WTC11 (cell line): ENCODE results near the gene ZFPM1. TPM values are rescaled to one million over a fixed set of nuclear protein-coding genes. Genes with fewer than 3 reads are reported as not detected.
A peak's percentile ranks its signal among the peaks of the same experiment; 100 is the strongest.
"Not testable (repeated sequence)": the region's sequence is repeated elsewhere in the genome, so short reads cannot be mapped to it uniquely, and the experiment has no call there.

ENCODE experiments used
- ATAC-seq: fragments of 200-7000 bp; cut with Tn5 transposase; 2 replicates; pipeline ENCODE4 v1.10.0; 2021; ENCODE audit warnings: mild to moderate bottlenecking, moderate library complexity
- CTCF ChIA-PET: fragments of 300-600 bp; sonication (Branson Sonifier 250); formaldehyde crosslinking; loops from one replicate; lab custom pipeline; 2021; ENCODE audit warnings: antibody characterized with exemption; lab: Charles Lee
- POLR2A ChIA-PET: fragments of 350-600 bp; sonication (Branson Sonifier 250); formaldehyde crosslinking; loops from one replicate; lab custom pipeline; 2021; ENCODE audit warnings: antibody characterized with exemption; lab: Charles Lee
- DNase-seq: peaks from one replicate; pipeline ENCODE4 v3.0.0; 2021; ENCODE audit warnings: low spot score
- H3K27ac Mint-ChIP-seq: 2 replicates; pipeline ENCODE4 v1.8.0; 2021; ENCODE audit warnings: mixed read lengths
- H3K27me3 Mint-ChIP-seq: 2 replicates; pipeline ENCODE4 v1.8.0; 2021; ENCODE audit warnings: low read depth, mild to moderate bottlenecking, moderate library complexity, mixed read lengths
- H3K36me3 Mint-ChIP-seq: 2 replicates; pipeline ENCODE4 v1.8.0; 2021; ENCODE audit warnings: mixed read lengths
- H3K4me1 Mint-ChIP-seq: 2 replicates; pipeline ENCODE4 v1.8.0; 2022; ENCODE audit warnings: mixed read lengths
- H3K4me3 Mint-ChIP-seq: 2 replicates; pipeline ENCODE4 v1.8.0; 2021; ENCODE audit warnings: mild to moderate bottlenecking, moderate library complexity, mixed read lengths
- H3K9me3 Mint-ChIP-seq: 2 replicates; pipeline ENCODE4 v1.8.0; 2021; ENCODE audit warnings: mixed read lengths
- AR ChIP-seq: fragments of 250-450 bp; sonication (Bioruptor Pico); IDR thresholded peaks from 2 replicates; pipeline ENCODE4 v1.9.0; 2021; ENCODE audit warnings: mild to moderate bottlenecking
- CBFB ChIP-seq: sonication (generic); formaldehyde crosslinking; IDR thresholded peaks from 2 replicates; pipeline ENCODE4 v1.8.1; 2022; ENCODE audit warnings: mild to moderate bottlenecking, low read depth, missing genetic modification reagents
- E2F1 ChIP-seq: sonication (generic); formaldehyde crosslinking; IDR thresholded peaks from 2 replicates; pipeline ENCODE4 v1.8.0; 2022; ENCODE audit warnings: mild to moderate bottlenecking, missing genetic modification reagents
- ERG ChIP-seq: fragments of 250-450 bp; sonication (Bioruptor Pico); IDR thresholded peaks from 2 replicates; pipeline ENCODE4 v1.8.0; 2021; ENCODE audit warnings: mild to moderate bottlenecking
- MAX ChIP-seq: sonication (generic); formaldehyde crosslinking; IDR thresholded peaks from 2 replicates; pipeline ENCODE4 v1.8.0; 2022; ENCODE audit warnings: mild to moderate bottlenecking, missing genetic modification reagents
- NR1H2 ChIP-seq: sonication (generic); formaldehyde crosslinking; IDR thresholded peaks from 2 replicates; pipeline ENCODE4 v1.9.0; 2021; ENCODE audit warnings: mild to moderate bottlenecking, moderate library complexity, missing genetic modification reagents
- PRRX2 ChIP-seq: fragments of 250-450 bp; sonication (Bioruptor Pico); IDR thresholded peaks from 2 replicates; pipeline ENCODE4 v1.8.0; 2021; ENCODE audit warnings: mild to moderate bottlenecking
- USF1 ChIP-seq: sonication (generic); formaldehyde crosslinking; IDR thresholded peaks from 2 replicates; pipeline ENCODE4 v1.8.0; 2022; ENCODE audit warnings: mild to moderate bottlenecking, missing genetic modification reagents
- ZNF121 ChIP-seq: sonication (generic); formaldehyde crosslinking; IDR thresholded peaks from 2 replicates; pipeline ENCODE4 v1.8.0; 2023; ENCODE audit warnings: missing genetic modification reagents
- ZNF532 ChIP-seq: fragments of 250-450 bp; sonication (Bioruptor Pico); IDR thresholded peaks from 2 replicates; pipeline ENCODE4 v1.9.0; 2021; ENCODE audit warnings: mild to moderate bottlenecking, borderline replicate concordance
- total RNA-seq: library from RNA; stranded (reverse); gene quantifications from 3 replicates; pipeline ENCODE4 v1.2.3, GENCODE V29; 2021

ZFPM1 gene
- total RNA-seq, 1 experiment from 2014 or later: 9.3 TPM

- ChIA-PET POLR2A (no interaction called here), CTCF (interaction anchor here (1.0 to 1.3 kb wide), 2 partner anchors 13 to 317 kb away, joined by 3 to 4 read pairs; no protein-coding TSS in a partner anchor)
- DNase-seq: no peak
- no peaks in the 10 kb centered on the region for H3K9me3 Mint-ChIP-seq
- H3K27me3 Mint-ChIP-seq: no peaks in the 10 kb centered on the region
- peaks cover 11% of the 10 kb centered on the region for H3K4me1 Mint-ChIP-seq
- no peak overlapping the region for H3K27ac Mint-ChIP-seq
- no peak overlapping the region for H3K4me3 Mint-ChIP-seq
- TF ChIP-seq CBFB (CRISPR knock-in tag): no peak
- TF ChIP-seq, all 79 proteins: peak for 0
- H3K36me3 Mint-ChIP-seq: no peaks in the 10 kb centered on the region
- ATAC-seq: no peak
These were observed 14.5 kb downstream of the ZFPM1 start for GRCh38 chr16:88467541-88467944.

GRCh38 chr16:88468275-88469129 lies 15.4 kb downstream of the ZFPM1 start:
- Mint-ChIP-seq H3K27me3 (no peaks in the 10 kb centered on the region), H3K9me3 (no peaks in the 10 kb centered on the region), H3K4me1 (peaks cover 5% of the 10 kb centered on the region), H3K36me3 (no peaks in the 10 kb centered on the region), H3K27ac (no peak overlapping the region), H3K4me3 (peak overlapping the region; percentile 34; the same call in 1 of the 2 replicates)
- DNase-seq: peak; percentile 90
- ChIA-PET CTCF (interaction anchor here (0.5 to 1.3 kb wide), 8 partner anchors 14 to 316 kb away, joined by 3 to 6 read pairs (median 4); partner anchors contain the start of gene ZFPM1), POLR2A (interaction anchor here (0.6 kb wide), 1 partner anchor 58 kb away, joined by 3 read pairs; no protein-coding TSS in a partner anchor)
- ATAC-seq: peak; percentile 100
- TF ChIP-seq E2F1 (CRISPR knock-in tag) (no peak), ZNF532 (no peak), ZNF121 (CRISPR knock-in tag) (peak; percentile 82)

- Mint-ChIP-seq H3K9me3 (no peaks in the 10 kb centered on the region), H3K27me3 (no peaks in the 10 kb centered on the region), H3K36me3 (no peaks in the 10 kb centered on the region), H3K4me1 (peaks cover 5% of the 10 kb centered on the region), H3K4me3 (no peak overlapping the region), H3K27ac (no peak overlapping the region)
- no peak for TF ChIP-seq NR1H2 (CRISPR knock-in tag)
- no peak for TF ChIP-seq AR (CRISPR knock-in tag)
- no peak for TF ChIP-seq USF1 (CRISPR knock-in tag)
- TF ChIP-seq PRRX2 (CRISPR knock-in tag): no peak
- no peak for TF ChIP-seq ERG (CRISPR knock-in tag)
- TF ChIP-seq MAX (CRISPR knock-in tag): no peak
- ChIA-PET CTCF (no interaction called here), POLR2A (no interaction called here)
- ATAC-seq (no peak), DNase-seq (no peak)
These were observed 16.7 kb downstream of the ZFPM1 start for GRCh38 chr16:88469615-88470395.

- H3K27me3 Mint-ChIP-seq, H3K4me3 Mint-ChIP-seq, H3K4me1 Mint-ChIP-seq, CTCF ChIA-PET, POLR2A ChIA-PET, DNase-seq, H3K36me3 Mint-ChIP-seq, H3K9me3 Mint-ChIP-seq, ATAC-seq, H3K27ac Mint-ChIP-seq: not testable (repeated sequence)
These were observed 17.3 kb downstream of the ZFPM1 start for GRCh38 chr16:88470396-88470680.

GRCh38 chr16:88470696-88471095 lies 17.6 kb downstream of the ZFPM1 start:
- H3K36me3 Mint-ChIP-seq, CTCF ChIA-PET, H3K9me3 Mint-ChIP-seq, H3K27me3 Mint-ChIP-seq, H3K4me1 Mint-ChIP-seq, ATAC-seq, POLR2A ChIA-PET, H3K27ac Mint-ChIP-seq, DNase-seq, H3K4me3 Mint-ChIP-seq: not testable (repeated sequence)
